ENCODE data around the gene ICE2.
A peak's percentile ranks its signal among the peaks of the same experiment; 100 is the strongest.

Gene ICE2, protein sequence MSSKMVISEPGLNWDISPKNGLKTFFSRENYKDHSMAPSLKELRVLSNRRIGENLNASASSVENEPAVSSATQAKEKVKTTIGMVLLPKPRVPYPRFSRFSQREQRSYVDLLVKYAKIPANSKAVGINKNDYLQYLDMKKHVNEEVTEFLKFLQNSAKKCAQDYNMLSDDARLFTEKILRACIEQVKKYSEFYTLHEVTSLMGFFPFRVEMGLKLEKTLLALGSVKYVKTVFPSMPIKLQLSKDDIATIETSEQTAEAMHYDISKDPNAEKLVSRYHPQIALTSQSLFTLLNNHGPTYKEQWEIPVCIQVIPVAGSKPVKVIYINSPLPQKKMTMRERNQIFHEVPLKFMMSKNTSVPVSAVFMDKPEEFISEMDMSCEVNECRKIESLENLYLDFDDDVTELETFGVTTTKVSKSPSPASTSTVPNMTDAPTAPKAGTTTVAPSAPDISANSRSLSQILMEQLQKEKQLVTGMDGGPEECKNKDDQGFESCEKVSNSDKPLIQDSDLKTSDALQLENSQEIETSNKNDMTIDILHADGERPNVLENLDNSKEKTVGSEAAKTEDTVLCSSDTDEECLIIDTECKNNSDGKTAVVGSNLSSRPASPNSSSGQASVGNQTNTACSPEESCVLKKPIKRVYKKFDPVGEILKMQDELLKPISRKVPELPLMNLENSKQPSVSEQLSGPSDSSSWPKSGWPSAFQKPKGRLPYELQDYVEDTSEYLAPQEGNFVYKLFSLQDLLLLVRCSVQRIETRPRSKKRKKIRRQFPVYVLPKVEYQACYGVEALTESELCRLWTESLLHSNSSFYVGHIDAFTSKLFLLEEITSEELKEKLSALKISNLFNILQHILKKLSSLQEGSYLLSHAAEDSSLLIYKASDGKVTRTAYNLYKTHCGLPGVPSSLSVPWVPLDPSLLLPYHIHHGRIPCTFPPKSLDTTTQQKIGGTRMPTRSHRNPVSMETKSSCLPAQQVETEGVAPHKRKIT
- 46.8 to 94.2 reads per million in 2 donors for total RNA-seq

DNA sequence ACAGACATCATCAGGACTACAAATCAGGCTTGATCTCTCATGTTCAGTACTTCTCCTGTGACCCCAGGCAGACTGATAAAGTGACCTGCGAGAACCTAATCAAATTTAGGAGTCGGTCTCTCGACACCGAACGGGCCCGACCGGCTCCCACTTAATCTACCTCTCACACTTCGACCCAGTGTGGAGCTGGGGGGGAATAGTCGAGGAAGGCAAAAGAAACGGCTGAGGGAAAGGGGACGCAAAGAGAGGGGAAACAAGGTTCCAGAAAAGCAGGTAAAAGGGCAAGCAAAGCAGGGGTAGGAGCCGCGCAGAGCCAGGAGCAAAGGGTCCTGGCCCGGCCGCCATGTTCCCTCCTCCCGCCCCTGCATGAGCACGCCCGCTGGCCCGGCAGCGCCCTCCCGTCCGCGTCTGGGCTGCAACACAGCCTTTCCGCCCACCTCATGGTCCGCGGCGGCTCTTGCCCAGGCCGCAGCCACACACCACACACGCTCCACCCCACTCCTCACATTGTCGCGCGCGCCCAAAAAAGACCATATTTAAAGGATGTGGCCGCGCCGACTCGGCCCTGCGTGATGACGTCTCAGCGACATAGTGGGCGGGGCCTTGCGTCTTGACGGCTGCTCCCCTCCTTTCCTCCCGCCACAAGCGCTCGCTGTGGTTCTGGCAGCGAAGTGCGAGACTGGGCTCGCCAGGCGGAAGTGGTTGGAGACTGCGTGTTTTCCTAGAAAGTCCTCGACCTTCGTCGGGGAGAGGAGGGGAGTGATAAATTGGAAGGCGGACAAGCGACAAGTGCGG is at the start of gene ICE2:
TSS of gene ICE2 (minus strand) at position 577 of the 795 bp plus-strand sequence. CDS start 1,165 bp downstream, outside the sequence.
- DNase-seq, result peak; percentile 93

DNA sequence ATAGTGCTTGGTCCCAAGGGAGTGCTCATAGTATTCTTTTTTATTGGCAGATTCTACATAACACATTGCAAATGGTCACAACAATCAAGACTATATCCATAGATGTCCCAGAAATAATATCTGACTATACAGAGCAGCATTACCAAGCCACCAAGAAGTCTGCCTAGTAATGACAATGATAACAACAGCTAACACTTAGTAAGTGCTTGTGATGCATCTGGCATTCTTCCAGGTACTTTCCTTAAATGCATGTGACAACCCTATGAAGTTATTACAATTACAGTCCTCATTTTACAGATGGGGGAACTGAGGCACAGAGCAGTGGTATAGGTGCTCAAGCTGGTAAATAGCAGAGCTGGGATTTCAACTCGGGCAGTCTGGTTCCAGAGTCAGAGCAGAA is 49.6 kb upstream of the ICE2 start:
- DNase-seq, result no peak

DNA sequence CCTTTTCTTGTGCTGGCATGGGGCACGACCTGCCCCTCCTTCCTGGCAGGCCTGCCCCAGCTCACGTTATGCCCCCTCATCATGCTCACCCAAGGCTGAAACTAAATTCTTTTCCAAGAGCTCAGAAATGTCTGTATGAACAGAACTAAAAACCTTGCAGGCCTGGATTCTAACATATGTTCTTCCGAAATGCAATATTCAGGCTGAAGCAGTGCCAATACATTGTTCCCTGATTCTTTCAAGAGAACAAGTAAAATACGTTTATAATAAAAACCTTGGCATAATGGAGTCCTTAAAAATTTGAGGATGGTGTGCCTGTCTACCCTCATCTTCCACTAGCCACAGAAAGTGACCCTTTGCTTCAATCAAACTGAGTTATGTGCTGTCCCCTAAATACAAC is 48.5 kb upstream of the ICE2 start:
- no peak for DNase-seq

DNA sequence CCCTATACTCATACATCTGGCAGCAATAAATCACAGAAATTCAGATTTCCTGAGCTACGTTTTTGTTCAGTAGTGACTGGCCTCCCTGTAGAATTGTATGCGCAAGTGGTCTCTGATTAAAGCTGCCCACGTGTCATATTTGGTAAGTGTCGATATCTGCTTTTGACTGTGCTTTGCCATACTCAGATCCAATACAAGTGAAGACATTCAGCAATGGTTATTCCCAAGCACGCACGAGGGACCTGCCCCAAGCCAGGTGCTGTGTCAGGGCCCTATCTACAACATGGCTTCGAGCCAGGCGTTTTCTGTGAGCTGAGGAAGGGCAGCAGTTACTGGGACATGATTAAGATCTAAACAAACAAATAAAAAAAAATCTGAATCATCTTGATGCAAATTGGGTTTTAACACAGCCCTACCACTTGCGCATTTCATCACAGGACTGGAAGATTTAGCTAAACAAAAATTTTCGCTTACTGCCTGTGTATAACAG is 47.2 kb upstream of the ICE2 start:
- peak; percentile 38 for DNase-seq

DNA sequence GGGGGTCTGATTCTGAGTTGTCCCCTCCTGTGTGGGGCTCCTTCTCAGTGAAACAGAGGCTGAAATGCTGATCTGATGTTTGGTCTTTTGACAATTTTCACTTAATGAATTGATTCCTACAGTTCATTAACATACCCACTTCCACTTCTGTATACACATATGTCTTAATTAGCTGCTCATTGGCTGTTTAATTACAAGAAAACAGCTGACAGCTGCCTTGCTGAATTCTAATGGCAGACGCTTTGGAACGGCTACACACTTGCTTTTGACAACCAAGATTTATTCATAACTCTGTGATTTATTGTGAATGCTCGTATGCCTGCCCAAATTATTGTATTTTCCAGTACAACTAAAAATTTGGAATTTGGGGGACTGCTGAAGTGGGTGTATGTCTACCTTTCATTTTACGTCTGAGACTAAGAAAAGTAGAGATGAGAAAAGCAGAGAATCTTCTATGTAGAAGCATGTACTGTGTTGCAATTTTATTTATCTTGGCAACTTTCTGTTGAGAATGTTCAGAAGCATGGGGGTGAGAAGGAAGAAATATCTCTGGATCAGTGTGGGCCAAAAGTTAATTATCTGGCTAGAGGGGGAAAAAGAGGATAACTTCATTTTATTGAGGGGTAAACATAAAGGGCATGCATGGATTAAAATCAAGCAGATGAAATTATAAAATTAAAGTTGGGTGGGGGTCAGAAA is 46.5 kb upstream of the ICE2 start:
- DNase-seq, result no peak

DNA sequence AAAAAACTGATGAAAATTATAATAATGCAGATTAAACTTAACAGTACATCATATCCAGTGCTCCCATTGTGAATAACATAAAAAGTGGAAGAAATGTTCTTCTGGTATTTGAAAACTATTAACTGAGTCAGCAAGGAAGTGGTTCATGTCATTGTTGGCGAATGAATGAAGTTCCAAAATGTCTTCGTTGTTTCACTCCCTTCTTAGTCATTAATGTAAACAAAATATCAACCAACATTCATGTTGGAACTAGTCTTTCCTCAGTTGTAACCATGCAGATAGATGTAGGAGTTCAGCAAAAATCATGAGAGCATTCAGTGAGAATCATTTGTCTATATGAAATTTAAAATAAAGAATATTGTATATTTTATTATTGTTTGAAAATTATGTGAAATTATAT is 44.1 kb upstream of the ICE2 start:
- DNase-seq, result no peak

DNA sequence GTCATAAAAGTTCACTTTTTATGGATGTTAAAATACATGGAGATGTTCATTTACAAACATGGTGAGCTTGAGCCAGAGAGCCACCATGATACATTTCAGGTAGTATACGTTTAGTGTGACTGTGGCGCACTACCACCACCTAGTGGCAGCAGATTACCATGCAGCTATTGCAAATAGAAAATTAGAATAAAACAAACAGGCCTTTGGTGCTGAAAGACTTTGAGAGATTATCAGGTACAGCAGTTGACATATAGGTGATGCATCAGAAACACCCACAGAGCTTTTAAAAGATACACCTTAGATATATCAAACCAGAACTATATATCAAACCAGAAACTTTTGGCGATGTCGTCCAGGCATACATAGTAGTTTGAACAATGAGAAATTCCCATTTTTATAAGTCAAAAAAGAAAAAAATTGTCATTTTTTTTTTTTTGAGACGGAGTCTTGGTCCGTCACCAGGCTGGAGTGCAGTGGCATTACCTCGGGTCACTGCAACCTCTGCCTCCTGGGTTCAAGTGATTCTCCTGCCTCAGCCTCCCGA is 42.0 kb upstream of the ICE2 start:
- peak; percentile 76 for DNase-seq

DNA sequence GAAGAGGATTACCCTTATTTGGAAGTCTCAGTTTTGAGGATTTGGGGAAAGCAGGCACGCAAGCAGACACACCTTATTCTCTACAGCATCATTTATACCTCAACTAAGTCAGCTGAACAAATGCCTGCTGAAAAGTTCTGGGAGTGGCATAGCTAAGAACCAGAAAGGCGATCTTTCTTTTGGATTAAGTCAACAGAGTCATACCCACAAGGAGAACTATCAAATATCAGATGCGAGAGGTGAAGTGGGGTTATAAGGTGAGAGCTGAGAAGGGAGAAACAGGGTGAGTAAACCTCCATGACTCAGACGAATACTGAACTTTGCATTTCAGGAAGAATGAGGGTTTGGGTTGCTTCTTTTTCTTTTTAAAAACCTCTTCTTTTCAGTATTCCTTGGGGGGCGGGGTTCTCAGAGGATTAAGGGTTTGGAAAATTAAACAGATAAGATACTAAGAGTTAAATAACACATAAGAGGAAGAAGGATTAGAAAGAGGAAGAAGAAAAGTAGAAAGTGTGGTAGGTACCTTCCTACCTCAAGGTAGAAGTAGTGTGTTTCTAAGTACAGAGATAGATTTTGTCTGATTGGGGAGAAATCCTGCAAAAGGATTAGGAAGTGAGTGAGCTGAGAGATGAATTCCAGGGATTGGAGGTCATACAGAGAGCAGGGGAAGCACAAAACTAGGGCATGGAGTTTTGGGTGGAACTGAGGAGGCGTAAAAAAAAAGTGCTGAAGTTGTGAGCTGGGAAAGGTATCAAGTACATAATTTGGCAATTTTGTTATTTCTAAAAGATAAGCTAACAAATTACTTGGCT is 41.3 kb upstream of the ICE2 start:
- no peak for DNase-seq

DNA sequence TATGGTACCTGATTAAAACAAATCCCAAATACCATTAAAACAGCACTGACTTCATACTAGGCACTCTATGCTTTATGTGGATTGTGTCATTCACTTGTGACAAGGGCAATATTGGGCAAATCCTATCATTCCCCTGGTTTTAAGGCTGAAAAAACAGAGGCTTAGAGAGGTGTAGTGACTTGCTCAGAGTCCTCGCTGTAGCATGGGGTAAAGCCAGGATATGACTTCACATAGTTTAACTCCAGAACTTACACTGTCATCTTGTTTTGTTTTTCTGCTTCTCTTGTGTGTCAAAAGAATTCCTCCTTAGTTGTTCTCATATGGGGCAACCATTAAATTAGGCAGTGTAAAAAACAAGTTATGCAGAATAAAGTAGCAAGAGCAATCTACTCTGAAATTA is 40.3 kb upstream of the ICE2 start:
- no peak for DNase-seq

DNA sequence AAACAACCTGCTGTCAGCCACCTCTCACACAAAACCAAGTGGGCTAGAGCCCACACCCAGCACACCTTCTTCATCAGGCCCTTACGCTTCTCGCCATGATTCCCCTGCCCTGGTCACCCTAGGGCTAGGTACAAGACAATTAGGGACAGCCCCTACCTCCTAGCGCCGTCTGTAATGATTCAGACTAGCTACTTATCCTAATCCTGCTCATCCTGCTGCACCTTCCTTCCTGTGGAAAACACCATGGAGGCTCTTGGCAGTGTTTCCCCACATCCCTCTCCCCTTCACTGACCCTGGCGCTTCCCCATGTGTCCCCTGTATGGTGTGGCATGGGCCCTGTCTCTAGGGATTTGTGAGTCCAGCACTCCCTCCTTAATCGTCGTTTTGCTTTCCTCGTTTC is 39.6 kb upstream of the ICE2 start:
- no peak for DNase-seq

DNA sequence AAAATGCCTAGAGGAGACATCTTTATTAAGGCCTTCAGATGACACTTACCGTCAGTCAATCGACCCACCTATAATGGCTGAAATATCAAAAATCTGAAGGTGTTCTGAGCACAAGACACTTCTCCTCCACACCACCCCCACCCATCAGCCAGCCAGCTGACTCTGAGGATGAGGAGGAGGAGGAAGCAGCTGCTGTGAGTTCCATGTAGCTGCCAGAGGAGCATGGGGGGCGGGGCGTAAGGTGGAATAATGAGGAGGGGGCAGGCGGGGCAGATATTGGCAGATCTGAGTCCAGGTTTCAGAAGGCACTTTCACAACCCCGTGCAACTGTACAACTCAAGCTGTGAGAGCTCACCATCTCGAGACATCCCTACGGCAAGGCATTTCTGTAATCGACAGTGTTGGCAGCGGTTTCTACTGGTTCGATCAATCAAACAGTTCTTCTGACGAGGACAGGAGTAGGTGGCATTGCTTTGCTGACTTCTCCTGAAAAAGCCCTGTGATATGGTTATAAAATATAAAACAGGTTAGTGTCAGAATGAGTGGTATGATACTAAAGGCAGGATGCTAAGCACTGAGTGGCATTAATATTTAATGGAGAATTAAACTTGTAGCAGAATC is 35.4 kb upstream of the ICE2 start:
- no peak for DNase-seq

DNA sequence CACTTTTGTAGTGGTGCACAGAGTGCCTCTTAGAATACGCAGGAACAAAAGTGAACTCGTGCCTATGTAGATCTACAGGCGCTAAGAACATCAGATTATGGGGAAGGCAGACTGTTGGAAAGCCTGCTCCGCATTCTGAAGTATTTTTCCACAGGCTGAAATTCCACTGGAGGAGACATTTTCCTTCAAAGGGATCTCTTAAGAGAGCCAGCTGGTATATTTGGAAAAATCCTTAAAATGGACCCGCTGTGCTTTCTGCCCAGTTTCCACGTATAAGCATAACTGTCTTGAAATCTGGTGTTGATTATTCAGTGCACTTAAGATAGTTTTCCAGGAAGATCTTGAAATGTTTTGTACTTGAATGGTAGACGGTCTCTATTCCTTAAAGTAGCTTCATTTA is 34.7 kb upstream of the ICE2 start:
- no peak for DNase-seq

DNA sequence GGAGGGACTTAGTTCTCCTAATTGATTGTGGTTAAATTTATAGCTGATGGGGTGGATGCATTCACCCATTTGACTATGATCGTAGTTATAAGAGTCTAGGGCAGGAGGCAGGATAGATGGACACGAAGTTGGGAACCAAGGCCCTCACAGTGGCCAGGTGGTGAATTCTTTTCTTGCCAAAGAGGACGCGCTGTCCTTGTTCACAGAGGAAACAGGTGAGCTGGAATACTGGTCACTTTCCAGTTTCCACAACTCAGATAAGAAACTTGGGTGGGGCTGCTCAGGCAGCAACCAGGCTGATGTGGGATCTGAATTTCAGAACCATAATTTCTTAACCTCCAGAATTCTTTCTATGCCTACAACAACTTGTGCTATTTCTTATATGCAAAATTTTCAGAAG is 34.0 kb upstream of the ICE2 start:
- no peak for DNase-seq

DNA sequence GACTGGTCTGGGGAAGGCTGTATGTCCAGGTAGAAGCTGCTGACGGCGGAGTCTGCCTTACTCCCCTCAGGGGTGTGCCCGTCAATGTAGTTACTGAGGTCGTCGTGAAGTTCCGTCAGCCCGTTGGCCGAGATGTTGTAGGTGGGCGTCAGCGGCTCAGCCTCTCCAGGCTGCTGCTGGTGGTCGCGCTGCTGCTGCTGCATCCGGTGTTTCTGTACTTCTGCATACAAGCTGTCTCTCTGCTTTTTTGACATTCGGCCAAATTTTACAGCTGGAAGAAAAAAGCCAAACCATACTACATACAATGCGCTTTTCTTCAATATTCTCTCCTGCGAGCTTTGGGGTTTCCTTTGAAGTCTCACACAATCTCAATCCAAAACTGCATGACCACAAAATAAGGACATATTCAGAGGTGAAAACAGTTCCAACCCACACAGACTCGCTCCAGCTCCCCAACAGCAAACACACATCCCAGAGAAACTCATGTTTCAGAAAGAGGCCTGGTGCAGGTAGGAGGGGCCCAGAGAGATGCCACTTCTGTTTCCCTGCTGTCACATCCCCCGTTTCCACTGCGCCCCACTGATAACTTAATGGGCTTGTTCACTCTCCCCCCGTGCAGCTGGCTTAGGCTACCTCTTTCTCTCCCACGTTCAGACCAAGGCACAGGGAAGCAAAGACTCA is 32.5 kb upstream of the ICE2 start:
- DNase-seq, result no peak

DNA sequence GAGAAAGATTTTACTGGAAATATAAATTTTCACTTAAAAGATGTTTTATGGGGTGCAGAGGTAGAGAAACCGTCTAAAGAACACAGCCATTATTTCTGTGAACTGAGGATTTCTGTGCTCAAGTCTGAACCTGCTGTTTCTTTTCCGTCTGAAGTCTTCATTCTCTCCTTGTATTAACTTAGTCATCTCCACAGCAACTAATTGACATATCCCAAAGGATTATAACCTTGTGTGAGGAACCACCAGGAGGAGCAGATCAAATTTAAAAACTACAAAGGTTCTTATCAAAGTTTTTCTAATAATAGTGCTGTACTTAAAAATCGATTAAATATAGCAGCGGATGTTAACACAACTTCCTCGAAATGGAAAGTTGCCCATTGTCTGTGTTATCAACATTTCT is 31.1 kb upstream of the ICE2 start:
- DNase-seq, result no peak

DNA sequence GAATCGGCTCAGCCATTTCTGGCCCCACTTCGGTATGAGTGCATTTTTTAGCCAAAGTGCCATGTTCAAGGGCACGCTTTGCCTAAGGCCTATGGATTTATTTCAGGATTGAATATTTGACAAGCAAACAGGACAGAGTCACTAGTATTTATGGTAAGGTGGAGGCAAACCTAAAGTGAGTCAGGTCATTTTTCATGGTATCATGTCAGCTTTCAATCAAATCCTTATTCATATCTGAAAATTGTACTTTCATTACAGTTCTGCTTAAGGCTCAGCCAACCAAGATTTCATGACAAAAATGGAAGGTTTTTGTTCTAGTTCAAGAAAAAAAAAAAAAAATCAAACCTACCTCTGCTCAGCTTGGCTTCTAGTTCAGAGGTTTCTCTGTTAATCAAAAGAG is 30.5 kb upstream of the ICE2 start:
- DNase-seq, result no peak

DNA sequence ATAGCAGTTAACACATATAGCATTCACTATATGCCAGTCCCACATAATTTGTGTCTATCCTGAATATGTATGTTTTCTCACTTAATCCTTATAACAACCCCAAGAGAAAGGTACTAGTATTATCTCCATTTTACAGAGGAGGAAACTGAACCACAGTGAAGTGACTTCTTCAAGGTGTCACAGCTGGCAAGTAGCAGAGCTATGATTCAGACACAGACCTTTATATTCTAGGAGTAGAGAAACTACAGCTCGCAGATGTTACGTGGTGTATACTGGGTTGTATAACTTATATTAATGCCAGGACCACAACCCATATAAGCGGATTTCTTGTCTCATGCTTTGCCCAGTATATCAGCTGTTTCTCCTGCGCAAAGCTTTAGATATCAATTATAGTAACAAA is 29.5 kb upstream of the ICE2 start:
- DNase-seq, result no peak

DNA sequence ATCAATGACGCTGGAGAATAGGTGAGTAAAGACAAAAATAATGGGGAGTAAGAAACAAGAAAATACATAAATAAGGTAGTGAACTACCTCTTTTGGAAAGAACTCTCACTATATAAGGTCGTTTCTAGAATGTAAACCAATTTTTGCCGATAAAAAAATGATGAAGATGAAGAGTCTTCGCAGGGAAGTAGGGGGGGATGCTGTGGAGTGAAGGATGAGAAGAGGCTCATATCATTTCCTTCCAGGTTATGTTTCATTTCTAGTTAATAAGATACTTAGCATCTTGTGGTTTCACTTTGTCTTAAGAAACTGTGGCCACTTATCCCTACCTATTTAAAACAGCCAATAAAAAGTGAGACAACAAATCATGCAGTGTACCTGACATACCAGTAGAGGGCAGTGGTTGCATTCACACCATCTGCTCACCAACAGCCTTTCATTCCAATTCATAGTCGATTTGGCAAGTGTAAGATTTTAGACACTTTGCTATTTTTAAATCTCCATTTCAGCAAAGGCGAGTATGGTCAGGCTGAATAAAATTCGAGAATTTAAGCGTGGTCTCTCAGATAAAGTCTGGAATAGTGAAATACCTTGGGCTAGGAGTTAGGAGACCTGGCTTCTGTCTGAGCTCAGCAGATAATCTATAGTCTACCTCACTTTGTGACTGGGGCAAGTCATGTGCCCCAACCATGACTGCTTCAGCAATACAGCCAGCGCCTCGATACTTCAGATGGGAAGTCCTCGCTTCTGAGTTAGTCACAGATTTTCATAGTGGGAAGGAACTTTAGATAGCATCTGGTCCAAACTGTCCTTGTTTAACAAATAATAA is 28.9 kb upstream of the ICE2 start:
- DNase-seq, result no peak

DNA sequence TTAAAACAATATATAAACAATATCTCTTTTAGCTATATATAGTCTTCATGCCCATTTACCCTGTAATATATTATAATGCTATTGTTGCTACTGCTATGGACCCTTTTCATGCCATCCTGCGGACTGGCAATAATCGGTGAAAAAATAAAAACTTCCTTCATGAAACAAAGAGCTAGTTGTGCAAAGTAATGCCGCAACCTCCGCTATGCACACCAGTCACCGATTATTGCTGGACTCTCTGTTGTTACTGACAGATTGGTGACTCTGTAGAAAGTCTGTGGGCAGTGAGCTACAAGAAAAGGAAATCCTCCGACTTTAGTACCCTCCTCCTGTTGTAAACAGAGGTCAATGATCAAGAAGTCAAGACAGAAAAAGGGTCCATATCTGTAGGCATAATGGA is 17.9 kb upstream of the ICE2 start:
- no peak for DNase-seq
